ENCODE measurements around the gene IL21R. TPM values are rescaled to one million over a fixed set of nuclear protein-coding genes. Genes with fewer than 3 reads are reported as not detected.
"Not testable (repeated sequence)": the region's sequence is repeated elsewhere in the genome, so short reads cannot be mapped to it uniquely, and the experiment has no call there.

The IL21R gene
- total RNA-seq, 2 donors from 2014 or later = 0.40 to 1.0 TPM

DNA sequence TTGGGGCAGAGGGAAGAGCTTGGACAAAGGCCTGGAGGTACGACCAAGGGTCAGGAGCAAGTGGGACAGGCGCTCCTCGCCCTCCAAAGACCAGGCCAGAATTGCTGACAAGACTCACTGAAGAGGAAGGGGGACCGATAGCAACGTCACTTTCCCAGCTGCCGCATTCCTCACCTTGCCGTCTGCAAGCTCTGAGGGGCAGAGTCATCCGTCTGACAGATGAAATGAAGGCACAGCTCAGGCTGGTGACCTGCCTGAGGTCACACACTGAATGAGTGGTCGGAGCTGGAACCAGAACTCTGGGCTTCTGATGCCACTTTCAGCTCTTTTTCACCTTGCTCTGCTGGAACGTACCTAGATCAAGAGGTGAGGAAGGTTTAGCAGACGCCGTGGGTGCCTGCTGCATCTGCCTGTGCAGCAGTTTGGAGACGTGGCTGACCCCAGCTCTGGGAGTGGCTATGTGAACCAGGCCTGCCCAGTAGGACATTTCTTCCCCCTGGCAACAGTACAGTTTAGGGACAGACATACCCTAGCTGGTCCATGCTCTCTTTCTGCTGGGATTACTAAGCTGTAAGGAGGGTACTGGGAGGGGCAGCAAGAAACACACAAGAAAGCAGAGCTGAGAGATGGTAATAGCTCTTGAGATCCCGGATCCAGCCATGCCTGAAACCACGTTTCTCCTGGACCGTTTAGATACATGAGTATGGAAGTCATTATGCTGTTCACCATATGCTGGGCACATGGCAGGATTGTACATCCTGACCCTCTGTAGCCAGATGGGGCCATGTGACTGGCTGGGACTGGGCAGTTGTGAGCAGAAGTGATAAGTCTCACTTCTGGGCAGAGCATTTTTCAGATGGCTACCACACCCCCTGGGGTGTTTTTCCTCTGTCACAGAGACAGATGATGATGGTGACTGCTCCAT lies 50.9 kb downstream of the IL21R start:
- intact Hi-C loops (cut with DNase I, micrococcal nuclease) = no loop called here
- ATAC-seq (no peak), DNase-seq (no peak)

DNA sequence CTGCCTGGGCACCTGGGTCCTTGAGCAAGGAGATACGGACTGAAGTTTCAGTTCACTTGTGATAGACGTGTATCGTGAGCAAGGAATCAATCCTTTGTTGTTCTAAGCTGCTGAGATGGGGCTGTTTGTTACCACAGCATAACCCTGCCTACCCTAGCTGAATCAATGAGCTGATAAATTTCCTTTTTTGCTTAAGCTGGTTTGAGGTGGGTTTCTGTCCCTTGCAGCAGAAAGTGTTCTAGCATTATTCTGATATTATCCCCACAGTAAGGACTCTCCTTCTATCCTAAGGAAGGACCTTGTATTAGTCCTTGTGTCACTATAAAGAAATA lies 51.5 kb downstream of the IL21R start:
- DNase-seq (no peak), ATAC-seq (no peak)
- intact Hi-C loops (cut with DNase I, micrococcal nuclease) = no loop called here

DNA sequence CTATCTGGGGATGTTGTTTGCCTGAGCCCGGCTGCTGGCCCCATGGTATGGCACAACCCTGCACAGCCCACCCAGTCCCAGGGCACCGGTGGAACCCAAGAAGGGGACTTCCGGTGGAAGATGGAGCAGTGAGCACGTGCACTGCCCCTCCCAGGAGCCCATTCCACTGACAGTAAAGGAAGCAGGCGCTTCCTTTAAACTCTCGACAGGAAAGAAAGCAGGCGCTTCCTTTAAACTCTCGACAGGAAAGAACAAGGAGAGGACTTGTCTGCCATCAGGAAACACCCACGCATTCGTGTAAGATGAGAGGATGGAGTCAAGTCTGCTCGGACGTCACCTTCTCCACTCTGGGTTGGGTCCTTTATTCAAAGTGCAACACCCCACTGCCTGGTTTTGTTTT lies 53.7 kb downstream of the IL21R start:
- ATAC-seq (no peak), DNase-seq (no peak)
- intact Hi-C loops (cut with DNase I, micrococcal nuclease) = loop anchor here in 1 of 2 donors (5.0 kb wide), 1 partner anchor 223 kb away; no protein-coding TSS in a partner anchor

DNA sequence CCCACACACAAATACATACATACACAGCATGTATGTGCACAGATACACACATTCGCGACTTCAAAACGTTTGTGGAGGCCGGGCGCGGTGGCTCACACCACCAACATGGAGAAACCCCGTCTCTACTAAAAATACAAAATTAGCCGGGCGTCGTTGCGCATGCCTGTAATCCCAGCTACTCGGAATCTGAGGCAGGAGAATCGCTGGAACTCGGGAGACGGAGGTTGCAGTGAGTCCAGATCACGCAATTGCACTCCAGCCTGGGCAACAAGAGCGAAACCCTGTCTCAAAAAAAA lies 55.6 kb downstream of the IL21R start:
- intact Hi-C loops (cut with DNase I, micrococcal nuclease) = loop anchor here in 1 of 2 donors (5.0 kb wide), 1 partner anchor 225 kb away; no protein-coding TSS in a partner anchor
- ATAC-seq, DNase-seq: not testable (repeated sequence)

DNA sequence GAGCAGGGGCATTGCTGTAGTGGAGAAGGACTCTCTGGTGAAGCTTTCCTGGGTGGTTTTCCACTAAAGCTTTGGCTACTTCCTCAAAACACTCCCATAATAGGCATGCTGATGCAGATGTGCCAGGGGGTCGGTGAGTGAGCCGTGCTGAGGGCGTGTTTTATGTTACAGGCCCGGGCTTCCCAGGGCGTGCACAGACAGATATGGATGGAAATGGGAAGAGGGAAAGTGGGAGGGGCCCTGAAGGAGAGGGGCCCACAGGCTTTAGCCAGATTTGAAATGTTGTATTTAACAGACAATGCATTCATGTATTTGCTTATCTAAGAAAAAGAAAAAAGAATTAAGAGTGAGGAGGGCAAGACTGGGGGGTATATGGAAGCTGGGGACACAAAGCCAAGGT lies 56.3 kb downstream of the IL21R start:
- intact Hi-C loops (cut with DNase I, micrococcal nuclease) = loop anchor here in 1 of 2 donors (5.0 kb wide), 1 partner anchor 226 kb away; no protein-coding TSS in a partner anchor
- ATAC-seq (no peak), DNase-seq (no peak)

DNA sequence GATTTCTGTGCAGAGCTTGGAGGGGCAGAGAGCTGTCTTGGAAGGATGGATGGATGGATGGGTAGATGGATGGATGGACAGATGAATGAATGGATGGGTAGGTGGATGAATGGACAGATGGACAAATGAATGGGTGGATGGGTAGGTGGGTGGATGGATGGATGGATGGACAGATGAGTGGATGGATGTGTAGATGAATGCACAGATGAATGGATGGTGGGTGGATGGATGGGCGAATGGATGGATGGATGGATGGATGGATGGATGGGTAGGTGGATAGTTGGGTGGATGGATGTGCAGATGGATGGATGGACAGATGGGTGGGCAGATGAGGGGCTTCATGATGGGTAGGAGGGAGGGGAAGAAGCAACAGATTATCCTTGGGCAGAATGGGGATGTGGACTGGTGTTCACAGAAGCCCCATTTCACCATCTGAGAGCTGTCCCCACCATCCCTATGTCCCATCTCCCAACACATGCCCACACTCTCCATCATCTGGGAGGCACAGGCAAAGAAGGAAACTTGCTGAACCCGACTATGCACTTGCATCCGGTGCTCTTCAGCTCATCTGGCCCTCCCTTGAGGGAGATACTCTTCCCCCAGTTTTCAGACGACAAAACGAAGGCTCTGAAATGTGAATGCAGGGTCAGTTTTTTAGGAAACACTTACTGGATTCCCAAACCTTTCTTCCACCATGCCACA lies 57.2 kb downstream of the IL21R start:
- ATAC-seq = no peak
- no peak for DNase-seq
- intact Hi-C loops (cut with DNase I, micrococcal nuclease) = loop anchor here in 1 of 2 donors (5.0 kb wide), 1 partner anchor 227 kb away; no protein-coding TSS in a partner anchor

DNA sequence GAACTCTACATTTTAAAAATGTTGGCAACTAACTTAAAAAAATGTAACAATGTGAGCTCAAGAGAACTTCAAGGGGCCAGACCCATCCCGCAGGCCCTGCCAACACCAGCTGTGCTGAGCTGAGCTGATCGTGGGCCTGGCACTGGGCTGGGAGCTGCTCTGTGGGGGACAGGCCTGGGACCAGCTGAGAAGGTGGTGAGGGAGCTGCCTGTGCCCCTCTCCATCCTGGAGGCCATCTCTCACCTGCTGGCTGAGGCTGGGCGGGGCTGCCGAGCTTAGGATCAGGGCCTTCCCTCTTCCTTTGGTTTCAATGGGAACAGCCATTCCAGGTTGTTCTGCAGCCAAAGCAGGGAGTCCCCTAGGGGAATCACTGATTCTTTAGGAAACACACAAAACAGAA lies 58.2 kb downstream of the IL21R start:
- DNase-seq (no peak), ATAC-seq (no peak)
- intact Hi-C loops (cut with DNase I, micrococcal nuclease) = no loop called here

DNA sequence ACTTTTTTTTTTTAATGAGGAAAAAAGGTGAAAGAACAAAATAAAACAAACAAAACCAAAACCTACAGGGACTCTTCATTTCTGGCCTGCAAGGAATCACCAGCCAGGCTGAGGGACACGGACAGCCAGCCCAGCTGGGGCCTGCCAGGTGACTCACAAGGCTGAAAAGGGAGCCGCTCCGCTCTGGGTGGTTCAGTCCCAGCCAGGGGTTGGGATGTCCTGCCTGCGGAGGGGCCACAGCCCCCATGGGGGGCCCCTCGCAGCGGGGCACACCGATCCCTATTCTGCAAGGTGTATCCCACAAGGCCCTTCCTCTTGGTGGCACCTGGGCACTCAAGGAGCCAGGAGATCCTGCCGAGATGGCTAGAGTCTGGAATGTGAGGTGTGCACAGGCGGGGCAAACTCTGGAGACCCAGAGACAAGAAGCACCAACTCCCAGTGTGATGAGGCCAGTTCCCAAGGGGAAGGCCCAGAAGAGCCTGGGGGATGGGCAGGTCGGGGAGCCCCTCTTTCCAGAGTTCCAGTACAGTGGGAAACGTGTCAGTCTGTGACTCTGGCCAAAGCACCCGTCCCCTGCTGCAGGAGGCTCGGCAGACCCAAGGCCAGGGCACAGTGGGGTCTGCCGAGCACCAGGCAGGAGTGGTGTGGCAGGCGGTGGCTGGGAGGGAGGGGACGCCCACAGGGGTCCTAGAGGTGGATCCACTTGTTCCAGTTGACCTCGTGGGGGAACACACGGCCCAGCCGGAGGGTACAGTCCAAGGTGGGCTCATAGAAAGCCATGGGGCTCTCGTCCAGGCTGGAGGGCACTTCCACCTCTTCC lies 58.9 kb downstream of the IL21R start:
- DNase-seq (no peak), ATAC-seq (no peak)
- intact Hi-C loops (cut with DNase I, micrococcal nuclease) = no loop called here

DNA sequence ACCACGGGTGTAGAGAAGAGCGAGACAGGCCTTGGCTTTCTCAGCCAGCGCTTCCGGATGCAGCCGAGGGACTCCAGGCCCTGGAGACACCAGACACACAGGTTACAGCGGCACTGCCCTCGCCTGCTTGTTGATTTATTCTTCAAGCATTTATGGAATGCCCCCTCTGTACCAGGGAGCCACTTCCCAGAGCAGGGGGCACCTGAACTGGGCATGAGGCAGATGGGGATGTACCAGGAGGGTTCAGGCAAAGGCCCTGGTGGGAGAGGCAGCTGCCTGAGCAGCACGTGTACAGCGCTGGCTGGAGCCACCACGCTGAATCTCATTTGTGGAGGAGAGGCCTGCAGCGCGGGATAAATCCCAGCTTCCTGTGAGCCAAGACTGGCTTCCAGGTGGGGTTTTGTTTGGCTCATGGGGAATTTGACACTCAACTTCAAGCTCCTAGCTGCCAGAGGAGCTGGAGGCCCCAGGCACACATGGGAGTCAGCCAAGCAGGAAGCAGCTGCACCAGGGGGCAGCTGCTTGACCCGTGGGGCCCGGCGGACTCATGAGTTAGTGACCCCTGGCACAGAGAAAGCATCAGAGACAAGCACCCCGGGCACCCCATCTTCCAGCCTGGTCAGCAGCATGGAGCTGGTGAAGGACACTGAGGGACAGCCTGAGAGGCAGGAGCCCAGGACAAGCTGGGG lies 59.7 kb downstream of the IL21R start:
- no peak for DNase-seq
- ATAC-seq = no peak
- intact Hi-C loops (cut with DNase I, micrococcal nuclease) = no loop called here

DNA sequence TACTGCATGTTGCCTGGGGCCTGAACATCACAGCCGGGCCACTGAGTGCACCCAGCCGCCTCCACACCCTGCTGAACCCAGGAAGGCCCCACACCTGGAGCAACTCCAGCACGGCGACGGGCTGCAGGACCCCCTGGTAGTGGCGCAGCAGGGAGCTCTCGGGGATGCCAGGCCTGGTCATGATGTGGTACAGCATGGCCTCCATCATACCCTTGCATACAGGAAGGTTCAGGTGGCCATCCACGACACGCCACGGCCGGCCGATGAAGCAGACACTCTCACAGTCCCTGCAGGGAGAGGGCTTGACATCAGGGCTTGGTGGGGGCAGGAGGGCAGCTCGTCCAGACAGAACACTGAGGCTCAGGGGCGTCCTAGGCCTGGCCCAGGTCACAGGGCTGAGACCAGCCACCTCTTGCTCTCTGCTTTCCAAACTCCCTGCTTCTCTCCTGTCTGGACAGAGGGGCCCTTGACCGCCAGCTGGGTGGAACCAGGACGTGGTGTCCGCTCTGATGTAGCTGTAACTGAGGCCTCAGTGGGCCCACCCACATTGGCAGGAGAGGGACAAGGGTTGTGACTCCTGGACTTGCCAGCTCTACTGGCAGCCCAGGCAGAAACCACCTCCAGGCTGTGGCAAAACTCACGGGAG lies 60.3 kb downstream of the IL21R start:
- DNase-seq = no peak
- no peak for ATAC-seq
- intact Hi-C loops (cut with DNase I, micrococcal nuclease) = no loop called here

DNA sequence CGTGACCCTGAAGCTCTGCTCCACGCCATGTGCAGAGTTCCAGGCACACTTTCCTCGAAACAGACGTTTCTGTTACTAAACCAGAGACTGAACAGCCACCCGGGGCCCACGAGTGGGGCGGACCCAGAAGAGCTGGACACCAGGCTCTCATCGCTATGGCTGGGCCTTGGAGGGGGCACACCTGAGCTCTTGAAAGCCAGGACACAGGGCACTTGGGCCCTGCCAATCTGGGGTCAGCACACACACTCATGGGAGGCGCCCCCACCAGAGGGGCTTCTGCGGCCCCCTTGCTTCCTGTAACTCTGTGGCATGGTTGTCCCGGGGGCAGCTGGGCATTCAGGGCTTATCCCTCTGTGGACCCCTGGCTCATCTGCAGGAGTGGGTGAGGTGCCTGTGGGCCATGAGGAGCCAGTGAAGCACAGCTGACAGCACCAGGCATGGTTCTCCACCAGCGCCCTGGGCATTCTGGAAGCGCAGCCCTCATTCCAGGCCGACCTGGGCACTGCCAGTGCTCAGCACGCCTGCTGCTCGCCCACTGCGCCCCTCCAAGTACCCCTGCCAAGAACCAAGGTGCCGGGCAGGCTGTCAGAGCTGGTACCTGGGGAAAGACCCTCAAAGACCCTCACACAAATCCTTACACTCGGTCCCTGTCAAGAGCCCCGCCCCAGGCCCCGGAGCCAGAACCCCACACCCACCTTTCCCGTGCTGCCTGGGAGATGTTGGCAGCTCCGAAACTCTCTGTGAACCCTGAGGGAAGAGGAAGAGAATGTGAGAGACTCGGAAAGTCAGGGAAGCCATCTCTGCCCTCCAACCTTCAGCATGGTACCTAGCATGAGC lies 61.1 kb downstream of the IL21R start:
- no peak for ATAC-seq
- no peak for DNase-seq
- intact Hi-C loops (cut with DNase I, micrococcal nuclease) = no loop called here

DNA sequence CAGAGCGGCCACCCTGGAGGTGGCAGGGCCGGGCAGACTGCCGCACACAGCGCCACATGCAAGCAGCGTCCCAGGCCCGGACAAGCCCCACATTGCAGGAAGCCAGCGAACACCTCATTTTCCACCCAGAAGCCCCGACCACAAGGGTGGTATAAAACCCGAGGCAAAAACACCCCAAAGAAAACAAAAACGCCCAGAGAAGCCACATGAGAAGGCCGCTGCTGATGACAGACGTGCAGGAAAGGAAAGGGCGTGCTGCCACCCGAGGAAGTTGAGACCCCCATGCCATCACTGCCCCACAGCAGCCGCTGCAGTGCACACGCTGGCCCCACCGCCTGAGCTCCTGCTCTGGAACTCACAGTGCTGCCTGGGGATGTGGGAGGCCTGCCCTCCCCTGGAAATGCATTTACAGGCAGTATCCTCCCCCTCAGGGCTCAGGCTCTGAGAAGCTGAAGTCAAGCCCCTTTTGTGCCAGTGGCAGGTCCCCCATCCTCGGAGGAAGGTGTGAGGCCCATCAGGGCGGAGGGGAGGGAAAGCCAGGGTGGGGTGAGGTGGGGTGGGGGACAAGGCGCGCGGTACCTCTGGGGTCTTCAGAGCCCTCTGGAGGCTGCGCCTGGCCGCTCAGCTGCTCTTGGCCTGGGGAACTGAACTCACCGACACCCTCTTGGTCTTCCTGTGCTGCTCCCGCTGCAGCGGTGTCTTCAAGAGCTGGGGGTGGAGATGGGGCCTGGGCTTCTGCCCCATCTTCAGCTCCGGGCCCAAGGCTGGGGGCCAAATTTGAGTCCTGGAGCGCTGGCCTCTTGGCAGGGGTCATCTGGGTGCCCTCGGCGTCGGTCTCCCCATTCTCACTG lies 62.0 kb downstream of the IL21R start:
- no peak for DNase-seq
- no peak for ATAC-seq
- intact Hi-C loops (cut with DNase I, micrococcal nuclease) = no loop called here

DNA sequence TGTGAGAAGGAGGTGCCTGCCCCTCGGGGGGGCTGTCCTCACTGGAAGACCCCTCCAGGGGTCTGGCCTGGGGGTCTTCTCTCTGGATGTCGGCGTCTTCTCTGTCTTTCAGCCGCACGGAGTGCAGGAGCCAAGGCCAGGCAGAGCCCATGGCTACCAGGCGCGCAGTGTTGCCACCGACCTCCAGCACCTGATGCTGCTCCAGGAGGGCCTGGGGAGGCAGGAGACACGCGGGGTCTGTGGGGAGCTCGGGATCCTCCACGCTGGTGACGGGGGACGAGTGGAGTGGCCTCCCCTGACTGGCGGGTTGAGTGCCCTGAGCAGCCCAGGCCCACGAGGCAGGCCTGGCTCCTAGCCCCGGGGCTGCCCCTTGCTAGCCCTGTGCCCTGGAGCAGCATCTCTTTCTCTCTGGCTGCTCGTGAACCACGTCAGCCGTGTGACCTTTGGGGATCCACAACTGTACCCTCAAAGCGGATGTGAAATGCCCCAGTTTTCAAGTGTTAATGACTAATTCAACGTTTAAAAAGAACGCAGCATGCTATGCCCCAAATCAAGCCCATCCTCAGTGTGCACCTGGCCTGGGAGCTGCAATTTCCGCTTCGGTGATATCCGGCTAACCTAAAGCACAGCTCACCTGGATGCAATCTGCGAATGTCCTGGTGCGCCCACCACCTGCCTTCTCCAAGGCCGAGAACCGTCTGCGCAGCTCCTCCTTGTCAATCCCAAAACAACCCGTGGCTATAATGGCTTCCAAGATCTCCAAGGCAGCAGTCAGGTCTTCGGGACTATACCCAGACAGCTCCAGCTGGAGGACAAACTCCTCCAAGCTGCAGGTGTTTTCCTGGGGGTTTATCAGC lies 62.9 kb downstream of the IL21R start:
- DNase-seq (no peak), ATAC-seq (no peak)
- intact Hi-C loops (cut with DNase I, micrococcal nuclease) = no loop called here

DNA sequence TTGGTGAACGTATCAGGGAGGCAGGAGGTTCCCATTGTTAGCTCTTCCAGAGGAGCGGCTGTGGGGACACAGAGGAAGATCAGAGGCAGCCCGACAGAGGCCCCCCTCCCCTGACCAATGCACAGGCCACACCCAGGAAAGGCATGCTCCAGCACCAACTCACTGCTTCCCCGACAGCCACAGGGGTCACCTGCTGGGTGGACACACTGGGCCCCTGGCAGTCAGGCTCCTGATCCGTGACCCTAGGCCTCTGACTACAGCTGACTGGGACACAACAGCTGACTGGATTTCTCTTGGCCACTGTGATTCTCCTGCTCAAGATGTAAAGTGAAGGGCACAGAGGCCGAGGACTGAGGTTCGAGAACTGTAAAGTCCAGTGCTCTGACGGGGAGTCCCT lies 63.5 kb downstream of the IL21R start:
- no peak for ATAC-seq
- DNase-seq = no peak
- intact Hi-C loops (cut with DNase I, micrococcal nuclease) = no loop called here

DNA sequence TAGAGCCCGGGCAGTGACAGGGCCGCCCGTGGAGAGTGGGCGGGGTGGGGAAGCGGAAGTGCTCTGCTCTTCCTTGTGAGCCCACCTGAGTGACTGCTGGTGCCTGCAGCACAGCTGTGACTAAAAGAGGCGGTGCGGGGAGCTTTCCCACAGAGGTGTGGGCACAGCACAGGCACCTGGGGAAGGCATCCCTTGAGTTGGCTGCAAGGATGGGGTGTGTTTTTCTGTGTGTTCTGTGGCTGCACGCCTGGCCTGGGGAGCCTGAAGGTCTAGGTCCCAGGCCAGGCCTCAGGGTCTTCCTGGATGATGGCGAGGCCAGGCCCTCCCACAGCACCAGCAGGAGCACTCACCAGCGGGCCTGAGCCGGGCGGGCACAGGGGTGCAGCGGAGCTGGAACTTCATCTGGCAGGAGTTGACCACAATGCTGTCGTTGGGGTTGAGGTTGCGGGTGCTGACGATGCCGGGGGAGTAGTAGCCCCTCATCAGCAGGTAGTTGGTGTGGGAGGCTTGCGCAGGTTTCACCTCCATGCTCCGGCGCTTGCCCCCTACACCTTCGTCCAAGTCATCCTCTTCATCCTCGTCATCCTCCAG lies 67.1 kb downstream of the IL21R start:
- intact Hi-C loops (cut with DNase I, micrococcal nuclease) = no loop called here
- ATAC-seq = no peak
- DNase-seq = no peak

All from left colon (tissue), 2 donors.